GM18951 (cell line): ENCODE data around the gene CTLA4.

Experiments used
- POLR2A ChIP-seq: IDR thresholded peaks from 4 replicates; pipeline ENCODE4 v1.6.1; 2011; ENCODE audit warnings: mild to moderate bottlenecking; ENCODE audit not compliant: insufficient read length, insufficient read depth; ENCODE audit errors: extremely low read depth
- in situ Hi-C: fragments of 300-500 bp; cut with MboI; formaldehyde crosslinking; loops from one replicate; pipeline ENCODE4 v1.12.0; 2022; ENCODE audit warnings: low sequenced_read_pairs, mixed read lengths, inconsistent platforms; ENCODE audit not compliant: unreplicated experiment

Gene CTLA4

DNA sequence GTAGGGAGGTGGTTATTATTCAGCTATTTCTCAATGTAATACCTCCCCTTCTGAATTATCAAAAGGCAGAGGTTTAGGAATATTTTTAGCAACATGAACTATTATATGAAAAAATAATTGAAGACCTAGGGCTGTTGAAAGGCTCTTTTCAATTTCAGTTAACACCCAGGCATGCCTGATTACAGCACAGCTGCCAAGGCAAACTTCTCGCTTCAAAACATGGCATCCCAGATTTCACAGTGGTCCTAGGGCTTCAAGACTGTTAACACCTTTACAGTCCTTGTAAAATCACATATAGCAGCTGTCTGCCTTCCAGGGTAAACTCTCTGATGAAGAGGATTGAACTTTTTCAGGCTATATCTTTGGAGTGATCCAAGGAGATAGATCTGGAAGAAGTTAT lies 23.2 kb downstream of the CTLA4 start:
- TF ChIP-seq POLR2A: no peak
- in situ Hi-C loops: no loop called here

- in situ Hi-C loops: no loop called here
Observed at GRCh38 chr2:203891474-203891873, 23.9 kb downstream of the CTLA4 start.

GRCh38 chr2:203892207-203892606 lies 24.6 kb downstream of the CTLA4 start:
- TF ChIP-seq POLR2A: no peak
- in situ Hi-C loops: no loop called here

More at GRCh38 chr2:203891474-203891873, 23.9 kb downstream of the CTLA4 start:
- TF ChIP-seq POLR2A: no peak

DNA sequence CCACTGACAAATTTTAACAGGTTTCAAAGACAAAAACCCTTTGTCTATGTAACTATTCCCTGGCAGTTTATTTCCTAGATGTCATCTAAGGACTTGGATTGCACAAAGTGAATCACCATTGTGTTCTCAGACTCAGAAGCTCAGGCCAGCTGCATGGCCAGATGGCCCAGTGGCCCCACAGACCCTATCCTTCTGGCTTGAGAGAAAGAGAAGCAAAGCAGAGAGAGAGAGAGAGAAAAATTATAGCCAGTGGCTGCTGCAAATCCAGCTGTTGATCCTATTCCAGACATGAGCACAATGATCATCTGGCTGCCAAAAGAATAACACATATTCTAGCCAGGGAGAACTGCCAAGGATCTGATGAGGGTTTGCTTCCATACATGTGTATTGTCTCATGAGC lies 25.8 kb downstream of the CTLA4 start:
- in situ Hi-C loops: no loop called here
- no peak for TF ChIP-seq POLR2A

DNA sequence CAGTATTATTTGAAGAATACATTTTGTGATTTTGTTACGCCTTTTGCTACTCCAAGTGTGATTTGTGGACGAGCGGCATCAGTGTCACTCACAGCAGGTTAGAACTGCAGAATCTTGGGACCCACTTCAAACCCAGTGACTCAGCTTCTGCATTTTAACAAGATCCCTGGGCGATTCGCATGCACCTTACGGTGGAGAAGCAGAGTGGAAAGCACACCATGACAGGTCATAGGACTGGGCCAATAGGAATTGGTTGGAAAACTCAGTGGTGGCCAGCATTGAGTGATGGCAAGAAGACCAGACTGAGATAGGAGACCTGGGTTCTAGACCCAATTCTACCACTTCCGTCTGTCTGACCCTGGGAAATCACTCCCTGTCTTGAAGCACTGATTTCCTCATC lies 26.3 kb downstream of the CTLA4 start:
- no peak for TF ChIP-seq POLR2A
- in situ Hi-C loops: no loop called here

GRCh38 chr2:203894262-203894661 lies 26.7 kb downstream of the CTLA4 start:
- in situ Hi-C loops: no loop called here
- no peak for TF ChIP-seq POLR2A

DNA sequence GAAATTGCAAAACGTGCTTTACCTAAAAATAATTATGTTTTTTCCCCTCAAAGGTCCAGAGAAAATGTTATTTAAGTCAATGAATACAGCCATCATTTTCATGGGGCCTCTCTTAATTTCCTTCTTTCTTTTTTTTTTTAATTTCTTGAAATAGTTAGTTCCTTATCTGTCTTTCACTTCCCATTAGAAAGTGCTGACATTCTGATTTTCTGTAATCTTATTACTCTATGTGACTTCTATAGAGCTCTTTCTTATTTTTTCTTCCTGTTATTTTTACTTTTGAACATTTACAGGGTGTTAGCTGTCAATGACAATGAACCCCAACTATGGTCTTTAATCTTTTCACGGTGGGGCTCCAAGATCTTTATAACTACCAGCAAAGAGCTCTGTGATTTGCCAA lies 30.0 kb downstream of the CTLA4 start:
- in situ Hi-C loops: no loop called here
- no peak for TF ChIP-seq POLR2A

DNA sequence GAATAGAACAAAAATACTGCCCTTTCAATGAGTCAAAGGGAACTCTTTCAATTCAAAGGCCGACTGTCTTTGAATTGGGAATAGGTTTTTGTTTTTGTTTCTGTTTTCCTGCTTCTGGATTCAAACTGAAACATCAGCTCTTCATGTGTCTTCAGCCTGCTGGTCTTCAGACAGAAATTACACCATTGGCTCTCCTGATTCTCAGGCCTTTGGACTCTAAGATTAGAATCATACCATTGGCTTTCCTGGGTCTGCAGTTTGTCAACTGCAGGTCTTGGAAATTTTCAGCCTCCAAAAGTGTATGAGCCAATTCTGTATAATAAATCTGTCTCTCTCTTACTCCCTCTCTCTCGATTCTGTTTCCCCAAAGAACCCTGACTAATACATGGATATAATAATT lies 31.1 kb downstream of the CTLA4 start:
- TF ChIP-seq POLR2A: no peak
- in situ Hi-C loops: no loop called here

DNA sequence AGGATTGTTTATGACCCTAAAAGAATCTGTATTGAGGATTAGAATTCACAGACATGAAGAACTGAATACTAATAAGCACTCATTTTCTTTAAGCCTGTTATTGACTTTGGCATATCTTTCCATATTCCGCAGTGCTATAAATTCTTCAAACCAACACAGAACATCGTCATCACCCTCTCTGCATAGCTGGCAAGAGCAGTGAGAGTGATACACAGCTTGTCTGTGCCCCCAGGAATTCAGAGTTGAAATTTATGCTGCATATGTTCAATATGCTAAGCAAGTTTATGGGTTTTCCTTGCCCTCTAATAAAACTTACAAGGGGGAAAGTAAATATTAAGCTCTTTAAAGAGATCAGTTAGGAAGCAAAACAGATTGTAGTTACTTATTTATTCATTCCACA lies 32.7 kb downstream of the CTLA4 start:
- TF ChIP-seq POLR2A: no peak
- in situ Hi-C loops: no loop called here

DNA sequence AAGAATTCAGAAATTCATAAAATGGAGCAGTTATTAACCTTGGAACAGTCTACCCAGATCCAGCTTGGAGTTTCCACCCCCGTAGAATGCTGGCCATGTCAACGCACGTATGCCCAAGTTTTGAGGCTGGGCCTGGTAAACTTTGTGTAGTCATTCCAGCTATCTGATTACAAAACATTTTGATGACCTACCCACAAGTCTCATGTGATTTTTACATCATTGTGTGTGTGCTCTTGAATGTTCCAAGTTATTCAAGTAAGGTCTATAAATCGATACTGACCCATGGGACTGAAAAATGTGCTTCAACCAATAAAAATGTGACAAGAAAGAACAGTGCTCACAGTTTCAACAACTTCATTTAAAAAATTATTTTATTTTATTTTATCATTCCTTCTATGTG lies 36.5 kb downstream of the CTLA4 start:
- no peak for TF ChIP-seq POLR2A
- in situ Hi-C loops: no loop called here

DNA sequence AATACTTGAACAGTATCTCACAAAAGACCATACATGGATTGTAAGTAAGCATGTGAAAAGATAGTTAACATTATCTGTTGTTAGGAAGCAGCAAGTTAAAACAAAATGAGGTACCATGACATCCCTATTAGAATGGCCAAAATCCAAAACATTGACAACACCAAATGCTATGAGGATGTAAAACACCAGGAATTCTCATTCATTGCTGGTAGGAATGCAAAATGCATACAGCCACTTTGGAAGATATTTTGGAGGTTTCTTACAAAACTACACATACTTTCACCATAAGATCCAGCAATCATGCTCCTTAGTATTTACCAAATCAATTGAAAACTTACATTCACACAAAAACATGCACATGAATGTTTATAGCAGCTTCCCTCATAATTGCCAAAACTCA lies 38.1 kb downstream of the CTLA4 start:
- in situ Hi-C loops: no loop called here
- TF ChIP-seq POLR2A: no peak

GRCh38 chr2:203908066-203908796 lies 40.7 kb downstream of the CTLA4 start:
- in situ Hi-C loops: no loop called here
- TF ChIP-seq POLR2A: no peak

DNA sequence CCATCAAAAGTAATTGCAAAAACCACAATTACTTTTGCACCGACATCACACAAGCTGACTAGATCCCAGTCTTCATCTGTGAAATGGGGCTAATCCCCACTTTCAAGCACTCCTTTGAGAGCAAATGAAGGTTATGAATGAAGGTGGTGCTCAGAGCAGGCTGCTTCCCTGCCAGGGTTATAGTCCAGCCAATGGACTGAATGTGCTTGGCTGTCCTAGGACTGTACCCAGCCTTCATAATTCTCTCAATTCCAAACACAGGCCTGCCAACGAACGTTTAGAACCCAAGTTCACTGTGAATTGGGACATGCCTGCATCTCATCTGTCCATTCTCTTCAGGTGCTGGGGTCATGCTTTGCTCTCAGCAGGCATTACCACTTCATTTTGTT lies 41.2 kb downstream of the CTLA4 start:
- in situ Hi-C loops: no loop called here

GRCh38 chr2:203909261-203909967 lies 41.8 kb downstream of the CTLA4 start:
- in situ Hi-C loops: no loop called here

More for the DNA sequence above, 41.2 kb downstream of the CTLA4 start:
- no peak for TF ChIP-seq POLR2A

DNA sequence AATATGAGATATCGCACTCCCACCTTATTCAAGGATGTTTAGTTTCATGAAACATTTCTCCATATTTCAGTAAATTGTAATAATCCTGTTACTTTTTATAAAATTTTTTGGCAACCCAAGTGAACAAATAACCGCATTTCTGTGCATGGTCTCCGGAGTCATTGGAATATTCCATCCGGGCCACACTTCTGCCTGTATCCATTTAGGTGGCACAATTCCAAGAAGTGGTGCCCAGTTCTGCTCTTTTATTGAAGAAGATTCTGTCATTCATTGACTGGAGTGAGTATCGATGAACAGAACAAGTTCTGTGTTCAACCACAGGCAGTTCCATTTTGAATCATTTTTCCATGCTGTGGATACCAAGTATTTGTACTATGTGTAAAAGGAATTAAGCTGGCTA lies 42.4 kb downstream of the CTLA4 start:
- in situ Hi-C loops: no loop called here
- TF ChIP-seq POLR2A: no peak

More at GRCh38 chr2:203909261-203909967, 41.8 kb downstream of the CTLA4 start:
- TF ChIP-seq POLR2A: no peak

- in situ Hi-C loops: no loop called here
- TF ChIP-seq POLR2A: no peak
Observed at GRCh38 chr2:203913947-203914346, 46.4 kb downstream of the CTLA4 start.
